ENCODE measurements around the gene R3HDML.
"Not testable (repeated sequence)": the region's sequence is repeated elsewhere in the genome, so short reads cannot be mapped to it uniquely, and the experiment has no call there.

R3HDML gene

GRCh38 chr20:44296011-44296410, 40.8 kb upstream of the R3HDML start:
- H3K4ac ChIP-seq (ENCODE audit: low read length) = no peak overlapping the region
- no peaks in the 10 kb centered on the region for H3K9me3 ChIP-seq (replicated peaks in 1 of 2; ENCODE audit: control insufficient read depth in 2 of 2, insufficient read depth in 1 of 2, low read depth in 1 of 2, low read length in 2 of 2)
- no peak for DNase-seq (ENCODE audit: low spot score)
- no peaks in the 10 kb centered on the region for H3K27me3 ChIP-seq (ENCODE audit: control insufficient read depth in 3 of 3, insufficient read depth in 3 of 3, low read depth in 1 of 3, low read length in 3 of 3)
- H4K91ac ChIP-seq (ENCODE audit: low read depth, low read length, poor library complexity) = no peak overlapping the region
- no peak overlapping the region for H2AK5ac ChIP-seq (ENCODE audit: low read depth, low read length)
- H3K18ac ChIP-seq (ENCODE audit: low read length) = no peak overlapping the region
- no peaks in the 10 kb centered on the region for H3K79me1 ChIP-seq (ENCODE audit: low read depth, low read length)
- no peak overlapping the region for H2BK120ac ChIP-seq (ENCODE audit: low read depth, low read length)
- H2AFZ ChIP-seq (ENCODE audit: low read length) = no peak overlapping the region
- no peaks in the 10 kb centered on the region for H3K4me1 ChIP-seq (ENCODE audit: control insufficient read depth in 2 of 2, insufficient read depth in 1 of 2, low read depth in 1 of 2, low read length in 2 of 2)
- H3K23ac ChIP-seq (ENCODE audit: low read depth, low read length, poor library complexity) = no peak overlapping the region
- WGBS, 2 donors (ENCODE audit: extremely low coverage in 2 of 2, insufficient read length in 2 of 2, insufficient replicate concordance in 1 of 2) = no CpG with 5 or more reads among the region's 7 CpGs
- H2BK5ac ChIP-seq (ENCODE audit: low read length) = no peak overlapping the region
- no peak overlapping the region for H4K8ac ChIP-seq (ENCODE audit: low read depth, low read length)
- H3K4me2 ChIP-seq (ENCODE audit: insufficient read depth, low read length, poor library complexity, severe bottlenecking) = no peak overlapping the region
- no peak overlapping the region for H2BK12ac ChIP-seq (ENCODE audit: low read length)
- no peak overlapping the region for H2BK15ac ChIP-seq (ENCODE audit: low read length)
- H3K14ac ChIP-seq (ENCODE audit: low read length) = no peak overlapping the region
- no peaks in the 10 kb centered on the region for H3K36me3 ChIP-seq (replicated peaks in 1 of 2; ENCODE audit: control insufficient read depth in 2 of 2, insufficient read depth in 2 of 2, low read length in 2 of 2)
- H3K9ac ChIP-seq (ENCODE audit: low read depth, low read length, poor library complexity) = no peak overlapping the region
- no peak overlapping the region for H3K4me3 ChIP-seq (ENCODE audit: low read length in 2 of 2)
- H3K27ac ChIP-seq (replicated peaks; ENCODE audit: low read length) = no peak overlapping the region

GRCh38 chr20:44297721-44298120, 39.1 kb upstream of the R3HDML start:
- H3K4ac ChIP-seq (ENCODE audit: low read length) = no peak overlapping the region
- H3K79me1 ChIP-seq (ENCODE audit: low read depth, low read length) = no peaks in the 10 kb centered on the region
- H3K36me3 ChIP-seq (replicated peaks in 1 of 2; ENCODE audit: control insufficient read depth in 2 of 2, insufficient read depth in 2 of 2, low read length in 2 of 2) = no peaks in the 10 kb centered on the region
- DNase-seq (ENCODE audit: low spot score) = no peak
- H2AK5ac ChIP-seq (ENCODE audit: low read depth, low read length) = no peak overlapping the region
- H3K27ac ChIP-seq (replicated peaks; ENCODE audit: low read length) = no peak overlapping the region
- no peak overlapping the region for H3K14ac ChIP-seq (ENCODE audit: low read length)
- no peak overlapping the region for H3K18ac ChIP-seq (ENCODE audit: low read length)
- no peak overlapping the region for H3K4me3 ChIP-seq (ENCODE audit: low read length in 2 of 2)
- peaks cover 0 to 1% of the 10 kb centered on the region in 2 donors for H3K4me1 ChIP-seq (ENCODE audit: control insufficient read depth in 2 of 2, insufficient read depth in 1 of 2, low read depth in 1 of 2, low read length in 2 of 2)
- no peak overlapping the region for H3K9ac ChIP-seq (ENCODE audit: low read depth, low read length, poor library complexity)
- H2AFZ ChIP-seq (ENCODE audit: low read length) = no peak overlapping the region
- H3K4me2 ChIP-seq (ENCODE audit: insufficient read depth, low read length, poor library complexity, severe bottlenecking) = no peak overlapping the region
- no CpG with 5 or more reads among the region's 4 CpGs for WGBS, 2 donors (ENCODE audit: extremely low coverage in 2 of 2, insufficient read length in 2 of 2, insufficient replicate concordance in 1 of 2)
- no peak overlapping the region for H2BK5ac ChIP-seq (ENCODE audit: low read length)
- H2BK15ac ChIP-seq (ENCODE audit: low read length) = no peak overlapping the region
- H2BK120ac ChIP-seq (ENCODE audit: low read depth, low read length) = no peak overlapping the region
- no peaks in the 10 kb centered on the region for H3K27me3 ChIP-seq (ENCODE audit: control insufficient read depth in 3 of 3, insufficient read depth in 3 of 3, low read depth in 1 of 3, low read length in 3 of 3)
- H3K9me3 ChIP-seq (replicated peaks in 1 of 2; ENCODE audit: control insufficient read depth in 2 of 2, insufficient read depth in 1 of 2, low read depth in 1 of 2, low read length in 2 of 2) = no peaks in the 10 kb centered on the region
- H4K91ac ChIP-seq (ENCODE audit: low read depth, low read length, poor library complexity) = no peak overlapping the region
- no peak overlapping the region for H4K8ac ChIP-seq (ENCODE audit: low read depth, low read length)
- H3K23ac ChIP-seq (ENCODE audit: low read depth, low read length, poor library complexity) = no peak overlapping the region
- no peak overlapping the region for H2BK12ac ChIP-seq (ENCODE audit: low read length)

GRCh38 chr20:44299011-44299535, 37.8 kb upstream of the R3HDML start:
- not testable (repeated sequence) for H3K14ac ChIP-seq (ENCODE audit: low read length); H3K27ac ChIP-seq (replicated peaks; ENCODE audit: low read length); H2AK5ac ChIP-seq (ENCODE audit: low read depth, low read length); H4K91ac ChIP-seq (ENCODE audit: low read depth, low read length, poor library complexity); H3K9ac ChIP-seq (ENCODE audit: low read depth, low read length, poor library complexity); H2BK5ac ChIP-seq (ENCODE audit: low read length); H3K4ac ChIP-seq (ENCODE audit: low read length); H3K23ac ChIP-seq (ENCODE audit: low read depth, low read length, poor library complexity); H2BK12ac ChIP-seq (ENCODE audit: low read length); H3K4me2 ChIP-seq (ENCODE audit: insufficient read depth, low read length, poor library complexity, severe bottlenecking); H3K36me3 ChIP-seq (replicated peaks in 1 of 2; ENCODE audit: control insufficient read depth in 2 of 2, insufficient read depth in 2 of 2, low read length in 2 of 2); H3K79me1 ChIP-seq (ENCODE audit: low read depth, low read length); H2BK120ac ChIP-seq (ENCODE audit: low read depth, low read length); H2AFZ ChIP-seq (ENCODE audit: low read length); H3K9me3 ChIP-seq (replicated peaks in 1 of 2; ENCODE audit: control insufficient read depth in 2 of 2, insufficient read depth in 1 of 2, low read depth in 1 of 2, low read length in 2 of 2); H2BK15ac ChIP-seq (ENCODE audit: low read length); H3K4me3 ChIP-seq (ENCODE audit: low read length in 2 of 2); H4K8ac ChIP-seq (ENCODE audit: low read depth, low read length); H3K27me3 ChIP-seq (ENCODE audit: control insufficient read depth in 3 of 3, insufficient read depth in 3 of 3, low read depth in 1 of 3, low read length in 3 of 3); H3K4me1 ChIP-seq (ENCODE audit: control insufficient read depth in 2 of 2, insufficient read depth in 1 of 2, low read depth in 1 of 2, low read length in 2 of 2); H3K18ac ChIP-seq (ENCODE audit: low read length); DNase-seq (ENCODE audit: low spot score)
- WGBS, 2 donors (ENCODE audit: extremely low coverage in 2 of 2, insufficient read length in 2 of 2, insufficient replicate concordance in 1 of 2) = no CpG with 5 or more reads among the region's 42 CpGs

- Histone ChIP-seq H4K91ac (ENCODE audit: low read depth, low read length, poor library complexity) (no peak overlapping the region), H3K18ac (ENCODE audit: low read length) (no peak overlapping the region), H4K8ac (ENCODE audit: low read depth, low read length) (no peak overlapping the region), H2BK120ac (ENCODE audit: low read depth, low read length) (no peak overlapping the region), H3K23ac (ENCODE audit: low read depth, low read length, poor library complexity) (no peak overlapping the region), H3K4me1 (ENCODE audit: control insufficient read depth in 2 of 2, insufficient read depth in 1 of 2, low read depth in 1 of 2, low read length in 2 of 2) (peaks cover 0 to 1% of the 10 kb centered on the region in 2 donors), H3K4me2 (ENCODE audit: insufficient read depth, low read length, poor library complexity, severe bottlenecking) (no peak overlapping the region), H3K4me3 (ENCODE audit: low read length in 2 of 2) (no peak overlapping the region), H2BK5ac (ENCODE audit: low read length) (no peak overlapping the region), H2AFZ (ENCODE audit: low read length) (no peak overlapping the region), H2BK15ac (ENCODE audit: low read length) (no peak overlapping the region), H3K4ac (ENCODE audit: low read length) (no peak overlapping the region), H3K9me3 (replicated peaks in 1 of 2; ENCODE audit: control insufficient read depth in 2 of 2, insufficient read depth in 1 of 2, low read depth in 1 of 2, low read length in 2 of 2) (no peaks in the 10 kb centered on the region), H3K27me3 (ENCODE audit: control insufficient read depth in 3 of 3, insufficient read depth in 3 of 3, low read depth in 1 of 3, low read length in 3 of 3) (no peaks in the 10 kb centered on the region), H3K27ac (replicated peaks; ENCODE audit: low read length) (no peak overlapping the region), H3K36me3 (replicated peaks in 1 of 2; ENCODE audit: control insufficient read depth in 2 of 2, insufficient read depth in 2 of 2, low read length in 2 of 2) (no peaks in the 10 kb centered on the region), H3K14ac (ENCODE audit: low read length) (no peak overlapping the region), H2AK5ac (ENCODE audit: low read depth, low read length) (no peak overlapping the region), H2BK12ac (ENCODE audit: low read length) (no peak overlapping the region), H3K9ac (ENCODE audit: low read depth, low read length, poor library complexity) (no peak overlapping the region), H3K79me1 (ENCODE audit: low read depth, low read length) (peaks cover 2% of the 10 kb centered on the region)
- DNase-seq (ENCODE audit: low spot score) = no peak
These were observed 35.6 kb upstream of the R3HDML start for GRCh38 chr20:44301285-44301684.

All from neuronal stem cell (in vitro differentiated cells).